Pancreas (tissue), 10 donors: ENCODE data around the gene MBD3. TPM values are rescaled to one million over a fixed set of nuclear protein-coding genes. Genes with fewer than 3 reads are reported as not detected.

ENCODE experiments used
- ATAC-seq, 4 donors: fragments of 200-7000 bp; cut with Tn5 transposase; one replicate each; pipeline versions ENCODE4 v1.8.0 to v1.9.1; 2020; ENCODE audit warnings: mild to moderate bottlenecking in 4 of 4, moderate library complexity in 4 of 4
- DNase-seq, 6 donors: peaks; one replicate each; pipeline ENCODE4 v3.0.0-alpha.2; 2020
- FAIRE-seq: peaks from 2 replicates; lab custom pipeline; 2012; peaks lifted over from hg19 to GRCh38; lab: Jason Lieb, UNC
- H3K27ac ChIP-seq, 4 donors: fragments of 200-600 bp; sonication (generic); 1 replicate in 3 of 4; 2 replicates in 1 of 4; pipeline versions ENCODE4 v1.5.0 to v1.8.0; 2020
- H3K27me3 ChIP-seq, 4 donors: fragments of 200-600 bp; one replicate each; pipeline ENCODE4 v1.8.0; 2021
- H3K36me3 ChIP-seq, 3 donors: fragments of 200-600 bp; sonication (generic) in 1 of 3; one replicate each; pipeline versions ENCODE4 v1.5.0 to v1.8.0; 2020 to 2021
- H3K4me1 ChIP-seq, 3 donors: fragments of 200-600 bp; one replicate each; pipeline ENCODE4 v1.8.0; 2021
- H3K4me3 ChIP-seq, 4 donors: fragments of 200-600 bp; sonication (generic) in 2 of 4; one replicate each; pipeline versions ENCODE4 v1.5.0 to v1.8.0; 2020 to 2021
- H3K9me3 ChIP-seq, 4 donors: fragments of 200-600 bp; one replicate each; pipeline ENCODE4 v1.8.0; 2021
- CTCF ChIP-seq, 4 donors: fragments of 200-600 bp; sonication (generic) in 3 of 4; IDR thresholded peaks; one replicate each; pipeline versions ENCODE4 v1.5.0 to v1.8.0; 2021; ENCODE audit warnings: antibody characterized with exemption in 4 of 4
- WGBS, 2 donors: extraction: QIAGEN DNeasy Blood & Tissue Kit; methylation state at CpG; one replicate each; pipeline ENCODE4 v1.1.7; 2013; 5-methylcytosine and 5-hydroxymethylcytosine counted together
- intact Hi-C, 3 donors: fragments of 100-400 bp; cut with DNase I; formaldehyde crosslinking; loops; one replicate each; pipeline versions ENCODE4 v1.11.1 to v1.14.2; 2022
- polyA plus RNA-seq, 2 donors: library from polyadenylated mRNA; stranded (reverse); fragments of 200-250 nt; gene quantifications; one replicate each; pipeline ENCODE4 v1.2.3, GENCODE V29; 2013
- total RNA-seq, 6 donors: library from RNA; stranded (reverse); fragmentation: NEBNext Ultra II Directional in 4 of 6; extraction: Animal tissue kit (Norgen Biotek cat#: 25700) in 4 of 6; gene quantifications; one replicate each; pipeline versions ENCODE4 v1.2.1 to v1.2.4, GENCODE V29; 2021 to 2023
- donor health status: healthy with polysubstance abuse.
- donor health status: DM: no; HTN: no; CAD: no; lungs with moderate emphysema.
- donor health status: DM: no; HTN: no; CAD: no.
- donor health status: control.
- donor health status: control.
- donor health status: Bipolar disorder and iron deficiency.
- donor health status: DM: yes; HTN: yes; CAD: no.
- donor health status: DM: no; HTN: no; CAD: no.
- donor health status: DM: no; HTN: no; CAD: no.
- donor health status: DM: yes; HTN: yes; CAD: no.

MBD3 gene
- total and polyA plus RNA-seq, 8 donors, result 17.4 to 113 (median 30.2) TPM

GRCh38 chr19:1554968-1555367 lies 37.7 kb downstream of the MBD3 start:
- ATAC-seq (no peak), DNase-seq (no peak), FAIRE-seq (no peak)
- no peaks in the 10 kb centered on the region for H3K36me3 ChIP-seq
- no peak overlapping the region for H3K27ac ChIP-seq
- 85 to 89% methylated on average over 24 of the region's 24 CpGs for WGBS, 2 donors
- no peaks in the 10 kb centered on the region for H3K9me3 ChIP-seq
- intact Hi-C loops, result loop anchor here in 1 of 3 donors (10.0 kb wide), 1 partner anchor 110 kb away; no protein-coding TSS in a partner anchor
- no peak overlapping the region for H3K4me3 ChIP-seq
- no peaks in the 10 kb centered on the region for H3K4me1 ChIP-seq
- TF ChIP-seq CTCF (IDR thresholded peaks at IDR 0.05), result no peak
- no peaks in the 10 kb centered on the region for H3K27me3 ChIP-seq

- ATAC-seq (no peak), DNase-seq (no peak), FAIRE-seq (no peak)
- H3K9me3 ChIP-seq, result no peaks in the 10 kb centered on the region
- H3K27ac ChIP-seq, result no peak overlapping the region
- H3K27me3 ChIP-seq, result no peaks in the 10 kb centered on the region
- intact Hi-C loops, result loop anchor here in 1 of 3 donors (10.0 kb wide), 1 partner anchor 111 kb away; no protein-coding TSS in a partner anchor
- no peak for TF ChIP-seq CTCF (IDR thresholded peaks at IDR 0.05)
- no peaks in the 10 kb centered on the region for H3K4me1 ChIP-seq
- WGBS, 2 donors, result 87 to 90% methylated on average over 10 of the region's 10 CpGs
- H3K36me3 ChIP-seq, result no peaks in the 10 kb centered on the region
- H3K4me3 ChIP-seq, result no peak overlapping the region
These were observed 39.2 kb downstream of the MBD3 start for GRCh38 chr19:1553415-1553814.

- WGBS, 2 donors, result 73 to 82% methylated on average over 17 of the region's 17 CpGs
- no peaks in the 10 kb centered on the region for H3K4me1 ChIP-seq
- intact Hi-C loops, result loop anchor here in 1 of 3 donors (10.0 kb wide), 1 partner anchor 113 kb away; no protein-coding TSS in a partner anchor
- no peak overlapping the region for H3K4me3 ChIP-seq
- no peak for FAIRE-seq
- ATAC-seq, result no peak
- H3K36me3 ChIP-seq, result no peaks in the 10 kb centered on the region
- H3K27me3 ChIP-seq, result no peaks in the 10 kb centered on the region
- H3K9me3 ChIP-seq, result no peaks in the 10 kb centered on the region
- no peak overlapping the region for H3K27ac ChIP-seq
- TF ChIP-seq CTCF (IDR thresholded peaks at IDR 0.05), result no peak
- no peak for DNase-seq
These were observed 41.3 kb downstream of the MBD3 start for GRCh38 chr19:1551068-1552040.

- intact Hi-C loops, result loop anchor here in 2 of 3 donors (5.0 to 10.0 kb wide), 2 partner anchors 123 to 215 kb away; no protein-coding TSS in a partner anchor
- FAIRE-seq, result no peak
- no peaks in the 10 kb centered on the region for H3K27me3 ChIP-seq
- H3K4me1 ChIP-seq, result no peaks in the 10 kb centered on the region
- no peak overlapping the region for H3K27ac ChIP-seq
- H3K9me3 ChIP-seq, result no peaks in the 10 kb centered on the region
- no peak overlapping the region for H3K4me3 ChIP-seq
- no peak for DNase-seq
- TF ChIP-seq CTCF (IDR thresholded peaks at IDR 0.05), result no peak
- no peak for ATAC-seq
- 61 to 81% methylated on average over 4 of the region's 4 CpGs for whole genome bisulfite sequencing, 2 donors
- no peaks in the 10 kb centered on the region for H3K36me3 ChIP-seq
These were observed 43.2 kb downstream of the MBD3 start for GRCh38 chr19:1549332-1549945.
